H1 (cell line): ENCODE results near the gene GRB7. TPM values are rescaled to one million over a fixed set of nuclear protein-coding genes. Genes with fewer than 3 reads are reported as not detected.

ENCODE experiments used
- CTCF ChIA-PET: fragments of 300-600 bp; sonication (Branson Sonifier 250); formaldehyde crosslinking; loops from one replicate; lab custom pipeline; 2021; ENCODE audit not compliant: partially characterized antibody; lab: Charles Lee
- POLR2A ChIA-PET: fragments of 300-600 bp; sonication (Branson Sonifier 250); formaldehyde crosslinking; loops from one replicate; lab custom pipeline; 2021; ENCODE audit warnings: inconsistent platforms; ENCODE audit not compliant: partially characterized antibody; lab: Charles Lee
- DNase-seq, 2 experiments: peaks; one replicate each; pipeline versions ENCODE4 v3.0.0 to v3.0.0-alpha.2; 2010 to 2022; ENCODE audit warnings: low spot score in 2 of 2, low read depth in 1 of 2, mixed read lengths in 1 of 2
- FAIRE-seq: peaks from 2 replicates; lab custom pipeline; 2011; peaks lifted over from hg19 to GRCh38; lab: Jason Lieb, UNC
- H2AFZ ChIP-seq: 2 replicates; pipeline ENCODE4 v1.8.1; 2012; ENCODE audit warnings: low read length, inconsistent platforms
- H2AK5ac ChIP-seq: 2 replicates; pipeline ENCODE4 v1.6.1; 2013; ENCODE audit warnings: low read depth, low read length
- H2BK120ac ChIP-seq: replicated peaks from 2 replicates; pipeline ENCODE3; 2013; ENCODE audit warnings: low read depth, low read length, inconsistent platforms
- H2BK12ac ChIP-seq: 2 replicates; pipeline ENCODE4 v1.6.1; 2013; ENCODE audit warnings: low read depth, low read length
- H2BK15ac ChIP-seq: 2 replicates; pipeline ENCODE4 v1.6.1; 2013; ENCODE audit warnings: low read length
- H2BK20ac ChIP-seq: 2 replicates; pipeline ENCODE4 v1.6.1; 2013; ENCODE audit warnings: low read length
- H2BK5ac ChIP-seq: 2 replicates; pipeline ENCODE4 v1.6.1; 2013; ENCODE audit warnings: low read depth, low read length
- H3K14ac ChIP-seq: 2 replicates; pipeline ENCODE4 v1.6.1; 2013; ENCODE audit warnings: inconsistent platforms; ENCODE audit not compliant: insufficient read length
- H3K18ac ChIP-seq: 2 replicates; pipeline ENCODE4 v1.6.1; 2013; ENCODE audit warnings: low read length; ENCODE audit errors: extremely low read depth
- H3K23ac ChIP-seq: 2 replicates; pipeline ENCODE4 v1.6.1; 2013; ENCODE audit warnings: inconsistent platforms; ENCODE audit not compliant: insufficient read length
- H3K23me2 ChIP-seq: 2 replicates; pipeline ENCODE4 v1.6.1; 2013; ENCODE audit warnings: low read depth, low read length
- H3K27ac ChIP-seq: 2 replicates; pipeline ENCODE4 v1.6.1; 2011; ENCODE audit warnings: low read depth, low read length, inconsistent platforms
- H3K27me3 ChIP-seq, 4 experiments: replicated peaks in 1 of 4; 1 replicate in 1 of 4; 2 replicates in 3 of 4; pipeline versions ENCODE4 v1.6.1 to v1.8.1; 2011 to 2013; ENCODE audit warnings: low read length in 3 of 4, mild to moderate bottlenecking in 3 of 4, inconsistent platforms in 2 of 4, mixed read lengths in 2 of 4, moderate library complexity in 1 of 4; ENCODE audit not compliant: control insufficient read depth in 3 of 4, insufficient read depth in 3 of 4; ENCODE audit errors: extremely low read depth in 1 of 4
- H3K36me3 ChIP-seq, 4 experiments: 2 replicates each; pipeline versions ENCODE4 v1.6.1 to v1.8.1; 2011 to 2013; ENCODE audit warnings: mild to moderate bottlenecking in 4 of 4, low read length in 3 of 4, moderate library complexity in 2 of 4, control low read depth in 1 of 4, inconsistent platforms in 1 of 4; ENCODE audit not compliant: insufficient read depth in 4 of 4, control insufficient read depth in 2 of 4
- H3K4ac ChIP-seq: replicated peaks from 2 replicates; pipeline ENCODE3; 2013; ENCODE audit warnings: low read length, low read depth, mixed read lengths, inconsistent platforms; ENCODE audit not compliant: insufficient read length
- H3K4me1 ChIP-seq, 4 experiments: replicated peaks in 1 of 4; 1 replicate in 1 of 4; 2 replicates in 3 of 4; pipeline versions ENCODE4 v1.6.1 to v1.8.1; 2011 to 2013; ENCODE audit warnings: low read length in 3 of 4, inconsistent platforms in 2 of 4, mixed read lengths in 1 of 4; ENCODE audit not compliant: insufficient read depth in 4 of 4, control insufficient read depth in 3 of 4
- H3K4me2 ChIP-seq, 2 experiments: 2 replicates each; pipeline versions ENCODE4 v1.6.1 to v1.8.1; 2011 to 2013; ENCODE audit warnings: low read depth in 2 of 2, low read length in 2 of 2, control low read depth in 1 of 2, inconsistent platforms in 1 of 2, mild to moderate bottlenecking in 1 of 2; ENCODE audit not compliant: insufficient read depth in 1 of 2
- H3K4me3 ChIP-seq, 4 experiments: fragments of 200-600, 300-600 bp in 1 of 4; sonication (generic), shearing (Covaris generic), sonication (Bioruptor Twin) in 1 of 4; 2 replicates each; pipeline versions ENCODE4 v1.5.1 to v1.8.1; 2011 to 2016; ENCODE audit warnings: low read length in 4 of 4, low read depth in 3 of 4, control low read depth in 2 of 4, inconsistent platforms in 2 of 4, mild to moderate bottlenecking in 2 of 4, mixed read lengths in 1 of 4, moderate library complexity in 1 of 4; ENCODE audit not compliant: insufficient read depth in 2 of 4; ENCODE audit errors: extremely low read depth in 1 of 4
- H3K56ac ChIP-seq: replicated peaks from 2 replicates; pipeline ENCODE3; 2013; ENCODE audit warnings: low read depth, mild to moderate bottlenecking, mixed read lengths, low read length, inconsistent platforms; ENCODE audit not compliant: insufficient read length
- H3K79me1 ChIP-seq: 2 replicates; pipeline ENCODE4 v1.6.1; 2013; ENCODE audit warnings: low read depth, low read length, control low read depth
- H3K79me2 ChIP-seq, 2 experiments: 2 replicates each; pipeline versions ENCODE4 v1.6.1 to v1.8.1; 2012 to 2013; ENCODE audit warnings: low read length in 2 of 2, mild to moderate bottlenecking in 2 of 2, inconsistent platforms in 1 of 2; ENCODE audit not compliant: insufficient read depth in 2 of 2, control insufficient read depth in 1 of 2
- H3K9ac ChIP-seq, 4 experiments: replicated peaks in 1 of 4; 1 replicate in 1 of 4; 2 replicates in 3 of 4; pipeline versions ENCODE4 v1.6.1 to v1.8.1; 2011 to 2013; ENCODE audit warnings: low read depth in 3 of 4, low read length in 3 of 4, control low read depth in 2 of 4, mild to moderate bottlenecking in 2 of 4, moderate library complexity in 2 of 4, inconsistent platforms in 1 of 4; ENCODE audit errors: extremely low read depth in 1 of 4
- H3K9me3 ChIP-seq, 2 experiments: 2 replicates each; pipeline versions ENCODE4 v1.6.1 to v1.8.1; 2012 to 2013; ENCODE audit warnings: mild to moderate bottlenecking in 2 of 2, moderate library complexity in 2 of 2, control low read depth in 1 of 2, inconsistent platforms in 1 of 2, low read depth in 1 of 2, low read length in 1 of 2, mixed read lengths in 1 of 2; ENCODE audit not compliant: insufficient read depth in 2 of 2
- H4K20me1 ChIP-seq, 2 experiments: replicated peaks in 1 of 2; 2 replicates each; pipeline versions ENCODE3 to v1.8.1; 2011 to 2013; ENCODE audit warnings: inconsistent platforms in 2 of 2, low read length in 2 of 2, mild to moderate bottlenecking in 1 of 2; ENCODE audit not compliant: insufficient read depth in 2 of 2, control insufficient read depth in 1 of 2
- H4K5ac ChIP-seq: 2 replicates; pipeline ENCODE4 v1.6.1; 2013; ENCODE audit warnings: low read length, low read depth, mixed read lengths, inconsistent platforms; ENCODE audit not compliant: insufficient read length
- H4K8ac ChIP-seq: 2 replicates; pipeline ENCODE4 v1.8.0; 2013; ENCODE audit warnings: mild to moderate bottlenecking, moderate library complexity, low read length, inconsistent platforms; ENCODE audit not compliant: insufficient read depth; ENCODE audit errors: extremely low read depth
- H4K91ac ChIP-seq: replicated peaks from 2 replicates; pipeline ENCODE3; 2013; ENCODE audit warnings: low read length, mixed read lengths, inconsistent platforms; ENCODE audit not compliant: insufficient read length
- CEBPB ChIP-seq: IDR thresholded peaks from 2 replicates; pipeline ENCODE4 v1.6.1; 2012; ENCODE audit warnings: low read depth, low read length
- FOSL1 ChIP-seq: IDR thresholded peaks from 2 replicates; pipeline ENCODE4 v1.6.1; 2011; ENCODE audit warnings: mild to moderate bottlenecking, low read depth, low read length, moderate library complexity; ENCODE audit not compliant: insufficient read depth
- GABPA ChIP-seq: IDR thresholded peaks from 2 replicates; pipeline ENCODE4 v1.6.1; 2011; ENCODE audit warnings: mild to moderate bottlenecking, low read length, moderate library complexity, borderline replicate concordance; ENCODE audit not compliant: insufficient read depth
- HDAC2 ChIP-seq, 2 experiments: fragments of 300-600 bp in 1 of 2; sonication (generic) in 1 of 2; IDR thresholded peaks; 2 replicates each; pipeline ENCODE4 v1.6.1; 2011 to 2012; ENCODE audit warnings: low read depth in 2 of 2, low read length in 2 of 2, mild to moderate bottlenecking in 2 of 2, moderate library complexity in 2 of 2, borderline replicate concordance in 1 of 2, inconsistent platforms in 1 of 2
- NANOG ChIP-seq: IDR thresholded peaks from 2 replicates; pipeline ENCODE4 v1.6.1; 2011; ENCODE audit warnings: low read length, low read depth, mild to moderate bottlenecking, inconsistent platforms; ENCODE audit not compliant: insufficient read depth, poor library complexity, severe bottlenecking
- POLR2AphosphoS5 ChIP-seq: IDR thresholded peaks from 2 replicates; pipeline ENCODE4 v1.6.1; 2011; ENCODE audit warnings: low read depth, low read length
- RFX5 ChIP-seq: IDR thresholded peaks from 2 replicates; pipeline ENCODE4 v1.6.1; 2011; ENCODE audit warnings: low read depth, low read length, improper control_type of control experiment, borderline replicate concordance
- SIN3A ChIP-seq, 2 experiments: IDR thresholded peaks in 1 of 2; conservative IDR thresholded peaks in 1 of 2; 2 replicates each; pipeline ENCODE4 v1.6.1; 2011 to 2012; ENCODE audit warnings: low read length in 2 of 2, improper control_type of control experiment in 1 of 2, low read depth in 1 of 2, mild to moderate bottlenecking in 1 of 2
- TBP ChIP-seq: IDR thresholded peaks from 2 replicates; pipeline ENCODE4 v1.6.1; 2011; ENCODE audit warnings: low read depth, low read length, improper control_type of control experiment
- TCF12 ChIP-seq: IDR thresholded peaks from 2 replicates; pipeline ENCODE4 v1.6.1; 2011; ENCODE audit warnings: low read depth, mild to moderate bottlenecking, low read length
- USF2 ChIP-seq: IDR thresholded peaks from 2 replicates; pipeline ENCODE4 v1.6.1; 2011; ENCODE audit warnings: low read length, improper control_type of control experiment
- WGBS, 2 experiments: shearing (Covaris generic) in 1 of 2; methylation state at CpG; one replicate each; pipeline versions ENCODE4 v1.1.6 to v1.1.7; 2013 to 2015; ENCODE audit warnings: low lambda C conversion rate in 2 of 2, mixed read lengths in 2 of 2, inconsistent platforms in 1 of 2, low coverage in 1 of 2, missing lambda C conversion rate in 1 of 2; ENCODE audit not compliant: insufficient replicate concordance in 2 of 2, insufficient coverage in 1 of 2, insufficient read length in 1 of 2; ENCODE audit errors: extremely low coverage in 1 of 2, missing lambda C conversion rate in 1 of 2; 5-methylcytosine and 5-hydroxymethylcytosine counted together
- polyA plus RNA-seq, 7 experiments: library from polyadenylated mRNA; depleted of rRNA in 3 of 7; stranded (reverse) in 5 of 7; unstranded in 2 of 7; fragments of >200 nt in 5 of 7; fragments of 200-250 nt in 2 of 7; gene quantifications; 1 replicate in 5 of 7; 2 replicates in 1 of 7; 4 replicates in 1 of 7; pipeline versions ENCODE4 v1.2.1 to v1.2.3, GENCODE V29; 2011 to 2013; ENCODE audit warnings: missing spikeins in 2 of 7, mixed read lengths in 2 of 7
- total RNA-seq: library from RNA; stranded (reverse); fragmentation: NEBNext Ultra II Directional; extraction: Animal tissue kit (Norgen Biotek cat#: 25700); gene quantifications from 2 replicates; pipeline ENCODE4 v1.2.1, GENCODE V29; 2021

GRB7 gene
- total and polyA plus RNA-seq, 2 of the 8 experiments (the other 6 are each of a cell fraction or from before 2014, with no cell fraction given) = 32.2 to 41.5 TPM

GRCh38 chr17:39739885-39740356, 2.2 kb downstream of the GRB7 start:
- Histone ChIP-seq H3K14ac (no peak overlapping the region), H3K23ac (no peak overlapping the region), H3K4ac (peak overlapping the region; percentile 3), H4K5ac (peak overlapping the region; percentile 7), H4K20me1 (no peaks in the 10 kb centered on the region), H3K18ac (peak overlapping the region; percentile 89), H3K4me3 (peak overlapping the region; percentile 54 to 86 (median 82)), H3K9ac (peak overlapping the region; percentile 45 to 75 (median 56)), H2BK5ac (peak overlapping the region; percentile 99), H4K91ac (peak overlapping the region; percentile 82), H2BK12ac (peak overlapping the region; percentile 97), H2BK20ac (peak overlapping the region; percentile 66), H2AFZ (no peak overlapping the region), H3K27ac (peak overlapping the region; percentile 89), H3K27me3 (no peaks in the 10 kb centered on the region), H3K56ac (peak overlapping the region; percentile 59), H3K79me1 (peaks cover 9% of the 10 kb centered on the region), H3K23me2 (peaks cover 23% of the 10 kb centered on the region), H4K8ac (peak overlapping the region; percentile 76), H3K4me2 (peak overlapping the region; percentile 83 to 96), H2BK15ac (no peak overlapping the region; the same call in 1 of the 2 replicates), H2BK120ac (peak overlapping the region; percentile 36), H3K79me2 (peaks cover 0 to 16% of the 10 kb centered on the region in 2 experiments; a peak in 2 of 4 replicates), H2AK5ac (peak overlapping the region; percentile 79; the same call in 1 of the 2 replicates), H3K9me3 (no peaks in the 10 kb centered on the region), H3K4me1 (peaks cover 5 to 31% (median 23%) of the 10 kb centered on the region in 4 experiments), H3K36me3 (peaks cover 4 to 24% (median 19%) of the 10 kb centered on the region in 4 experiments; a peak in 5 of 8 replicates)
- WGBS, 2 experiments = 9% methylated on average over 9 of the region's 9 CpGs; no CpG with 5 or more reads in 1 of the 2 experiments
- FAIRE-seq = no peak
- ChIA-PET CTCF (interaction anchor here (2.3 kb wide), 1 partner anchor 10 kb away, joined by 23 read pairs; the partner anchor contains the start of gene MIEN1), POLR2A (interaction anchor here (0.7 to 2.3 kb wide), 10 partner anchors 10 to 109 kb away, joined by 3 to 43 read pairs (median 5); partner anchors contain the start of genes MIEN1 and PGAP3)
- no peak for DNase-seq
- no peak for TF ChIP-seq TCF12
- TF ChIP-seq NANOG = no peak
- no peak for TF ChIP-seq SIN3A (conservative IDR thresholded peaks at IDR 0.05 in 1 of 2, IDR thresholded peaks at IDR 0.05 in 1 of 2; ENCODE audit: low read depth in 1 of 2, low read length in 2 of 2)
- TF ChIP-seq TBP = no peak
- TF ChIP-seq USF2 = no peak
- 0 out of 2 replicates have a peak, but pooled peaks have one; percentile 4 for TF ChIP-seq POLR2AphosphoS5
- TF ChIP-seq FOSL1 = no peak
- TF ChIP-seq CEBPB = no peak
- no peak for TF ChIP-seq GABPA
- 0 out of 4 replicates have a peak, but pooled peaks of 1 of the 2 experiments have one; percentile 19 for TF ChIP-seq HDAC2 (IDR thresholded peaks at IDR 0.05; ENCODE audit: borderline replicate concordance in 1 of 2, low read depth in 2 of 2, low read length in 2 of 2)
- no peak for TF ChIP-seq RFX5
